HG03565 (cell line): ENCODE data around the gene MYADML2.

Source experiments
- ATAC-seq: cut with Tn5 transposase; IDR thresholded peaks from one replicate; pipeline ENCODE4 v1.9.1; 2021; ENCODE audit warnings: mild to moderate bottlenecking, moderate library complexity; ENCODE audit not compliant: unreplicated experiment

MYADML2 gene

DNA sequence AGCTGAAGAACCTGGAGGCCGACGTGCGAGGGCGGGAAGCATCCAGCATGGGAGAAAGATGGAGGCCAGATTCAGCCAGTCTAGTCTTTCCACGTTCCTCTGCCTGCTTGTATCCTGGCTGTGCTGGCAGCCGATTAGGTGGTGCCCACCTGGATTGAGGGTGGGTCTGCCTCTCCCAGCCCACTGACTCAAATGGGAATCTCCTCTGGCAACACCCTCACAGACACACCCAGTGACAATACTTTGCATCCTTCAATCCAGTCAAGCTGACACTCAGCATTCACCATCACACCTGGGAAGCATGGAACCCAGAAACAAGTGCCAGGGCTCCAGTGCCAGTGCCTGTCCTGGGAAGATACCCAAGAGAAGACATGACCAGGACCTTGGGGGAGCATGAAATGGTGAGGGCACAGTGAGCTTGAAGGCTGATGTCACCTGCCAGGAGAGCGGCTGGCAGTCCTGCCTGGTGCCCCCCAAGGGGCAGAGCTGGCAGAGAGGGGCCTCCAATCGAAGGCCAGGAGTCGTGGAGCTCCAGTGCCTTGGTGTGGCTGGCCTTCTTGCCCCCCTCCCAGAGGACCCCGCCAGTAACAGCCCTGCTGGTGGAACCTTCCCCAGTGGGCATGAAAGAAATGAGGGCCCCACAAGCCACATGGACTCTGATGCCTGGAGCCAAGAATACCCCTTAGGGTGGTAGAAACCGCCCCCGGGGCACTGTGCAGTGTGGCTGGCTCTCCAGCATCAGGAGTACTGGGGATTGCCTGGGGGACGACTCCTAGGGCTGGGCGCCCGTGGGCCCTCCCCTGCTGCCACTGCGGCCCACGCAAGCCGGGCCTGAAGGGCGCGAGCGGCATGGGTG lies 45.6 kb downstream of the MYADML2 start:
- no peak for ATAC-seq

DNA sequence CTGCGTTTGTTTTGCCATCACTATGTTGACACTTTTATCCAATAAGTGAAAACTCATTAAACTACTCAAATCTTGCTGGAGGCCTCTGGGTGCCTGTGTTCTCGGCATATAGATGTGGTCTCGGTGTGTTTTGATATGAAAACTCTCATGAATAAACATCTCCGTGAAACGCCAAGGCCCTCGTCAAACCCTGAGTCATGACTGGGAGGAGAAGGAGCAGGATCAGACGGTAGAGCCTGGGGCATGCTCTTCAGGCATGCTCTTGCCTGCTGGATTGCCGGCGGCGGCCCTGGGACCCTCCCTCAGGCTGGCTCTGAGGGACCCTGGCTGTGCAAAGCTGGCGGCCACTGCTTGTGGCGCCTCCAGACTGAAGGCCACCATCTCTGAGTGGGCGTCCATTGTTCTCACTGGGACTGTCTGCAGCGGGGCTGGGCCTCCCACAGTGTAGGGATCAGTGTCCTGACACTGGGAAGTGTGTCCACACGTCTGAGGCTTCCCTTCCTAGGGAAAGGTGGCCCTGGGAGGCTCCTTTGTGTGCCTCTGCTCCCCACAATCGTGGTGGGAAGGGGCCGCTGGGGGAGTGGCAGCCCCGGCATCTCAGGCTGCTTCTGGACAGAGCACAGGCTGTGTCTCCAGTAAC lies 46.7 kb downstream of the MYADML2 start:
- no peak for ATAC-seq

DNA sequence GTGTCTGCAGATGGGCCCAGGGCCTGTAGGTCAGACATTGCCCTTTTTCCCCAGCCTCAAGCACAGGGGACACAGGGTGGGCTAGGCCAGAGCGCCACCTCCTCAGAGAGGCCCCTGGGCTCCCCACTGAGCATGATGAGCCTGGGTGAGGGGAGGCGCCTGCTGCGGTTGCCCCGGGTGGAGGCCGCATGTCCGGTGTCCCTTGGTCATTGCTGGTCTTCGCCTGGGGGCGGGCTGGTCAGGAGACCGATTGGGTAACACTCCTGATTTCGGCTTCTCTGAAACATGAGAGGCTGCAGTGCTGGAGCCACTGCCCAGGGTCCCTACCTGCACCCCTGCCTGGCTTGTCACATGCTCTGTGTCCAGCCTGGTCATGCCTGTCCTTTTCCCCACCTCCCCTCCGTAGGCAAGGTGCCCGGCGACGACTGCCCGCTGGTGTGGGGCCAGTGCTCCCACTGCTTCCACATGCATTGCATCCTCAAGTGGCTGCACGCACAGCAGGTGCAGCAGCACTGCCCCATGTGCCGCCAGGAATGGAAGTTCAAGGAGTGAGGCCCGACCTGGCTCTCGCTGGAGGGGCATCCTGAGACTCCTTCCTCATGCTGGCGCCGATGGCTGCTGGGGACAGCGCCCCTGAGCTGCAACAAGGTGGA lies 47.4 kb downstream of the MYADML2 start:
- no peak for ATAC-seq

DNA sequence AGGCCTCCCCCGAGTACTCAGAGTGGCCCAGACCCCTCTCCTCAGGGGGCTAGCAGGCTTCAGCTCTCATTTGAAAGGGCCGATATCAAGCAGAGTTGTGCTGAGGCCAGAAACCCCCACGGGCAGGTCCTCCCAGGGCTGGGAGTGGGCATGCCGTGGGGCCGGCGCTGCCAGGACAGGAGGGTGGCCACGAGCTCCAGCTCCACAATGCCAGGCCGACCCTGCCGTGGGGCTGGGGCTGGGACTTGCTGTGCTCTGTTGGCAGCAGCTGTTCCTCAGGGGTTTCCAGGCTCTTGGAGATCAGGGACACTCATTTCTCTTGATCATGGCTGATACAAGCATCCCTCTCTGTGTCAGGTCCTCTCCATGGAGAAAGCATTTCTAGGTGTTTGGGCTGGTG lies 48.1 kb downstream of the MYADML2 start:
- no peak for ATAC-seq

DNA sequence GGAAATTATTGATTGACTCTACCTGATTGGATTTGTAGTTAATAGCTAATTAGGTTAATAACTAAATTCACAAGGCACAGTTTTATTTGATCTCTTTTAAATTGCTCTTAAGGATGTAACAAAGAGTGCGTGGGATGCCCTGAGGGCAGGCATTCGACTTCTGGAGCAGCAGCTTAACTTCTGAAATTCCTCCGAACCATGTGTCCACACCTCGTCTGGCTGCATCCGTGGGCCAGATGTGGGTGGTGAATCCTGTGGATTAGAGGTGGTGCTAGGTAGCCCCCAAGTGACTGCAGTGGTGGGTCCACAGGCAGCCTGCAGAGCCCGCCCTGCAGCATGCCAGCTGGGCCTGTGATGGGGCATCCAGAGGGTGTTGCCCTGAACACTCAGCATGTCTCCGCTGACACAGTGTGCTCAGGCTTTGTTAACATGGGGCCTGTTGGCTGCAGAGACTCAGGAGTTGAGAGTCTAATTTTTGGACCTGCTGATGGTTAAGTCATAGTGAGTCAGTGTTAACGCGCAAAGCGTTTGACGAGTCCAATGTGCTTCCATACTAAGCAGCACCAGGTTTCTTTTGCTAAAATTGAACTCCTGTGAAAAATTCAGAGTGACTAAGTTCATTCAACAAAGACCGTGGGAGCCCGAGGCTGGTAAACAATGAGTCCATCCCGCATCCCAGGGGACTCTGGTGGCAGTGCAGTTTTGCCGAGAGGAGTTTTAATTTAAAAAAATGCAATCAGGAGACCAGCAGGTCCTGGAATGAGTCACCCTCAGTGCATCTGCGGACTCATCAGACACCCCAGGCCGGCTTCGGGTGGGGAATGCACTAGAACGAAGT lies 48.8 kb downstream of the MYADML2 start:
- no peak for ATAC-seq

DNA sequence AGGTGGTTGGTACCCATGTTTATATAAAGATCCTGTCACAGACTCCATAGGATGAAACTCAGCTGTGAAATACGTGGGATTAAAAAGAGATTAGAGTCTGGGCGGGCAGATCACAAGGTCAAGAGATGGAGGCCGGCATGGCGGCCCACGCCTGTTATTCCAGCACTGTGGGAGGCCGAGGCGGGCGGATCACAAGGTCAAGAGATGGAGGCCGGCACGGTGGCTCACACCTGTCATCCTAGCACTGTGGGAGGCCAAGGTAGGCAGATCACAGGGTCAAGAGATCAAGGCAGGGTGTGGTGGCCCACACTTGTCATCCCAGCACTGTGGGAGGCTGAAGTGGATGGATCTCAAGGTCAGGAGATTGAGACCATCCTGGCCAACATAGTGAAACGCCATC lies 51.6 kb downstream of the MYADML2 start:
- ATAC-seq = no peak

DNA sequence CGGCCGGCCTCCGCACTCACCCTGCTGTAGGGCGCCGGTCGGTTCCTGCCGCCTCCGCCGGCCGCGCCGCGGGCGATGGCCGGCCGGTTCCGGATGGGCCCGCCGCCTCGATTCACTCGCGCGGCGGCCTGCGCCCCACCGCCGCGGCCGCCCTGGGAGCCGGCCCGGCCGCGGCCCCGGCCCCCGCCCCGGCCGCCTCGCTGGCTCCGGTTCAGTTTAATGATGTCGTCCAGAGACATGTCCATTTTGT lies 55.8 kb downstream of the MYADML2 start:
- no peak for ATAC-seq

DNA sequence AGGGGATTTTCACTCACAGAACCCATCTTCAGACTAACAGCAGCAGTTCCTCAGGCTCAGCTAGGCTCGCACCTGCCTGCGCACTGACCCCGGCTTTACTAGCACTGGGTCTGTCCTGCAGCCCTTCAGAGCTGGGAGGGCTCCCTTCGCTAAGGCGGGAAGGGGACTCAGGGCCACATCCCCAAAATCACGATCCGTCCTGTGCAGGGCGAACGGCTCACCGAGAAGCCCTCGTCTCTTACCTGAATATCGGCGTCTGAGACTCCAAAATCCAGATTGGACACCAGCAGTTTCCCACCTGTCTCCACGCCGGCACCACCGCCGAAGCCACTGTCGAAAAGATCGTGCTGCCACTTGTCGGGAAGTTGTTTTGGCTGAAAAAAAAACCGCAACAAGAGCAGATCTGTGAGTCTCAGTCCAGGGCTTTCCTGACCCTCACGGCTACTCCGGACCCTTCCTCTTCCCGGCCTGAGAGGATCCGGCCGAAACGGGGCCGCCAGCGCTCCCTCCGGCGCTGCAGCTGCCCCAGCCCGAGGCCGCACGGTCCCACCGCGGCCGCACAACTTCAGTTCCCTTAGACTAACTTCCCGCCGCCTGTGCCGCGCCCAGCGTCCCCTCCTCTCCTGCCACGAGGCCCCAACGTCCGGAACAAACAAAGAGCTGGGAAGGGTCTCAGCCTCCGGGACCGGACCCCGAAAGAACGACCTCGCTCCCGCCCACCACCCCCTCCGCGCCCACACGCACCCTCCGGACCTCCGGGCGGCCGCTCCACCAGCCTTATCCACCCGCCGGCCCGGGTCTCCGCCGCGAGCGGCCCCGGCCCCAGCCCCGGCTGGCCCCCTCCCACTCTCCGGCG lies 56.4 kb downstream of the MYADML2 start:
- no peak for ATAC-seq
